Hindlimb muscle (tissue), 1 donor: ENCODE measurements around the gene GNPTG. TPM values are rescaled to one million over a fixed set of nuclear protein-coding genes. Genes with fewer than 3 reads are reported as not detected.

Experiments used
- DNase-seq: peaks from one replicate; pipeline ENCODE4 v3.0.0-alpha.2; 2013
- polyA plus RNA-seq: library from polyadenylated mRNA; unstranded; fragments of 120-200 nt; gene quantifications from one replicate; pipeline ENCODE4 v1.2.1, GENCODE V29; 2013; ENCODE audit not compliant: insufficient read length

GNPTG gene
- polyA plus RNA-seq, 1 donor, result 40.6 TPM

DNA sequence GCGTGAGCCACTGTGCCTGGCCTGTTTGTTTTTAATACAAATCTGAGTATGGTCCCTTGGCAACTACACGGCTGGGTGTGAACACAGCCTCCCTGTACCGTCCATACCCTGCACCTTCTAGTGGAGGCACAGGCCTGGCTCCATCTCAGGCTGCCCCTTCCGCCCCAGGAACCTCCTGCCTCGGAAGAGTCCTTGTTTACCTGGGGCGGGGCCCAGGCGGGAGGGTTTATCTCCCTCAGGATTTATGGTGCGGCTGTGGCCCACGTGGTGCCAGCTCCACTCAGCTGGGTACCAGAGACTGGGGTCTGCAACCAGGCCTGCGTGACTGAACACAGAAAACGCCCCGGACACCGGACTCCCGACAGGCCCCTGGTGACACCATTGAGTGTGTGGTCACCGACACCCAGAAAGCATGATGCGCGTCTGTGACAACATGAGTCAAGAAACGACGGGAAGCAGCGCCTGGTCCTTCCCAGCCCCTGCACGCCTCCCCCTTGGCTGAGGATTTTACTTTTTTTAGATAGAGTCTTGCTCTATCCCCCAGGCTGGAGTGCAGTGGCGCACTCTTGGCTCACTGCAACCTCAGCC is 43.8 kb downstream of the GNPTG start:
- no peak for DNase-seq

- DNase-seq, result no peak
These were observed 46.0 kb downstream of the GNPTG start for GRCh38 chr16:1397779-1398178.

DNA sequence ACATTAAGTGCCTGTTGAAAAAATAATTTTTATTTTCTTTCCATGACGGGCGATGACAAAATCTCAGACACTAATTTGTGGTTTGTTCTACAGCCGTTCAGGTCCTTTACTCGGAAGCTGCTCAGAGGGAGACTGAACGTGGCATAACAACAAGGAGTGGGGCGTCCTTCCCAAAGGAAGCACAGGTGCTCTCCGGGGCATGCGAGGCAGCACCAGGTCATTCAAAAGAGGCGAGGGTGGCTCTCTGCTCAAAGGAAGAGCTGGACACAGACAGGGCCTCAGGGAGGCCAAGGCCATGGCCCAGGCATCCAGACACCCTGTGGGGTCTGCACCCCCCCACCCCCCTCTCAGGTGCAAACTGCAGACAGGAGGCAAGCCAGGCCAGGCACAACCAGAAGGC is 46.6 kb downstream of the GNPTG start:
- DNase-seq, result no peak

DNA sequence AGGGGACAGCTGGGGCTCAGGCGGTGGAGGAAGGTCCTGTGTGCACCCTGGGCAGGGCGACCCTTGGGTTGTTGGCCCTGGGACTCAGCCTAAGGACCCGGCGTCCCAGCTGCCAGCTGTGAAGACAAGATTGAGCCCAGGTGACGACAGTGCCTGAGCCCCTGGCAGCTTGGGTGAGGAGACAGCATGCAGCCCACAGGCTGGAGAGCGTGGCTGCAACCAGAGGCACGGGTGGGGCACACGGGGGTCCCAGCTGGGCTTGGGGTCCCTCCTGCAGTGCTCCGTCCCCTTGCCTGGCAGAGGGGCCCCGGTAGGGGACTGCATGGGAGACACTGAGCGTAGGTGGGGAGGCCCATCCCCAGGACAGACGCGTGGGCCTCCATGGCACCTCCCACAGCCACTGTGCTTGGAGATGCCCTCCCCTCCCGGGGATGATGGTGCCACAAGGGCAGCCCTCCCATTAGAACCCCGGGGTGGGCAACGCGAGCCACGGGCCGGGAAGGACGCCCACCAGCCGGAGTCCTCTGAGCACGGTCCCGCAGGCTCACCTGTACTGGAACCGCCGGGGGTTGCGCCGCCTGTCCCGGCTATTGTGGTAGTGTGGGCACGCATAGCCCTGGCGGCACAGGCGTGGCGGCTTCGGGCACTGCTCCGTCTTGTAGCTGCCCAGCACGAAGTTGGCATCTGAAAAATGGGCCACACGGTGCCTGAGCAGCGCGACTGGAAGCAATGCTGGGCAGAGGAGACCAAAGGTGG is 47.3 kb downstream of the GNPTG start:
- no peak for DNase-seq

- no peak for DNase-seq
These were observed 49.5 kb downstream of the GNPTG start for GRCh38 chr16:1401061-1401757.

DNA sequence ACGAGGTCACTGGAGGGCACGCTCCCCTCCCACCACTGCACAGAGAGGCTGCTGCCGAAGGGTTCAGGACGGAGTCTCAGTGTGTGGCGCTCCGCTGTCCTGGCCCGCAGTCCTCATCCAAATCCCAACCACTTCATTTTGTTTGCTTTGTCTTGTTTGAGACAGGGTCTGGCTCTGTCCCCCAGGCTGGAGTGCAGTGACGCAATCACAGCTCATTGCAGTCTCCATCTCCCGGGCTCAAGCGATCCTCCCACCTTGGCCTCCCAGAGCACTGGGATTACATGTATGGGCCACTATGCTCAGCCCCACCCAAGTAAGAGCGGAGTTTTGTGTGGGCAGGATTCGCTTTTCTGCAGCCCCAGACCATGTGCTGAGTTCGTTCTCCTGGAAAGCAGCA is 50.0 kb downstream of the GNPTG start:
- no peak for DNase-seq

DNA sequence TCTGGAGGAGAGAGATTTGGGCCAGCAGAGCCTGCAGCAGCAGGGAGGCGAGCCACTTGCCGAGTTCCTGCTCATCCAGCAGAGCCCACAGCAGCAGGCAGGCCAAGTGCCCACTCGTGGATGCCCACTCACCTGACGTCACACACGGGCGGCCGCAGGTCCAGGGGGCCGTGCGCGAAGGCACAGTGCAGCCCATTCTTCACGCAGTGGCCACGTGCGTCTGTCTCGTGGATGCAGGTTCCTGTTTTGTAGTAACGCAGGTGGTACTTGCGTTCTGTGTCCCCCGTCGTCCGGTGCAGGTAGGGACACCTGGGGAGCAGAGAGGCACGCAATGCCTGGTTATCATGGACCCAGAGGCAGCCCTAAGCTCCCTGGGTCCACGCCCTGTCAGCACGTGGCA is 51.3 kb downstream of the GNPTG start:
- no peak for DNase-seq

- DNase-seq, result no peak
These were observed 52.0 kb downstream of the GNPTG start for GRCh38 chr16:1403733-1404132.

- no peak for DNase-seq
These were observed 56.0 kb downstream of the GNPTG start for GRCh38 chr16:1407753-1408152.

DNA sequence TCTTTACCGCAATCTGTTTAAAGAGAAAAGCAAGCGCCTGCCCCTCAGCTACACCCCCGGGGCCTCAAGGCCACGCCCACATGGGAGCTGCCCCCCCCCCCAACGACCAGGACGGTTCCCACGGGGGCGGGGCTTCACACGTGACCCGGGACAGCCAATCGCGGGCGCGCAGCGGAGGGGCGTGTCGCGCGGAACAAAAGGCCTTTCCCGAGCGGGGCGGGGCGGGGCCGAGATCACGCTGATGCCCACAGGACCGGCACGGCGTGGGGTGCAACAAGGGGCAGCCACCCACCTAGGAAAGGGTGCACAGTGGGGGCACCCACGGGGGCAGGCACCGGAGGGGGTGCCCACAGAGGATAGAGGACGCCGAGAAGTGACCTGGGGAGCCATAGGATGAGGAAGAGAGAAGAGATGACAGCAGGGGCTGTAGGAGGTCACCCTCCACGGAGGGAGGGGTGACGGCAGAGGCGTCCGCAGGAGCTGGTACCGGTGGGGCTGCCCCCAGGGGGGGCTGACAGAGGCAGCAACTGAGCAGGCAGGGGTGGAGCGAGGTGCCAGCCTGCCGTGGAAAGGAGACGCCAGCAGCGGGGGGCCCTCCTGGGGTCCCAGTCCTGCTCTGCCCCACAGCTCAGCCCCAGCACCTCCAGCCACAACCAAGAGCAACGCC is 56.6 kb downstream of the GNPTG start:
- DNase-seq, result peak; percentile 86

DNA sequence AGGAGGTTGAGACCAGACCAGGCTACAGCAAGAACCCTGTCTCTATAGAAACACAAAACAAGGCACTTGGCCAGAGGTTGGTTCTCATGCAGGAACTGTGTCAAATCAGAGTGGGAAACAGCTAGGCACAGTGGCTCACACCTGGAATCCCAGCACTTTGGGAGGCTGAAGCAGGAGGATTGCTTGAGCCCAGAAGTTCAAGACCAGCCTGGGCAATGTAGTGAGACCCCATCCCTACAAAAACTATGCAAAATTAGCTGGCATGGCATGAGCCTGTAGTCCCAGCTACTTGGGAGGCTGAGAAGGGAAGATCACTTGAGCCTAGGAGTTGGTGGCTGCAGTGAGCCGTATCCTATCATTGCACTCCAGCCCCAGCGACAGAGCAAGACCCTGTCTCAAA is 61.1 kb downstream of the GNPTG start:
- DNase-seq, result no peak

Other genes with a start within 250 kb of the GNPTG start
- 69.6 TPM for gene CACNA1H, start 198.8 kb upstream of the GNPTG start, polyA plus RNA-seq
- 1.5 TPM for gene TPSG1, start 126.7 kb upstream of the GNPTG start, polyA plus RNA-seq
- 2.7 TPM for gene TPSB2, start 121.7 kb upstream of the GNPTG start, polyA plus RNA-seq
- gene TPSAB1, start 111.2 kb upstream of the GNPTG start, polyA plus RNA-seq, result 1.0 TPM
- not detected for gene TPSD1, start 95.9 kb upstream of the GNPTG start, polyA plus RNA-seq
- 101 TPM for gene UBE2I, start 42.3 kb upstream of the GNPTG start, polyA plus RNA-seq
- 0.72 TPM for gene BAIAP3, start 18.3 kb upstream of the GNPTG start, polyA plus RNA-seq
- 59.2 TPM for gene TSR3, start 53 bp upstream of the GNPTG start, polyA plus RNA-seq
- 9.8 TPM for gene UNKL, start 62.8 kb downstream of the GNPTG start, polyA plus RNA-seq
- gene UQCC4, start 68.8 kb downstream of the GNPTG start, polyA plus RNA-seq, result 11.9 TPM
- gene PERCC1, start 79.1 kb downstream of the GNPTG start, polyA plus RNA-seq, result 0.43 TPM
- gene CCDC154, start 92.6 kb downstream of the GNPTG start, polyA plus RNA-seq, result 2.5 TPM
- 39.9 TPM for gene CLCN7, start 123.1 kb downstream of the GNPTG start, polyA plus RNA-seq
- gene PTX4, start 137.0 kb downstream of the GNPTG start, polyA plus RNA-seq, result 0.59 TPM
- gene TELO2, start 141.4 kb downstream of the GNPTG start, polyA plus RNA-seq, result 36.9 TPM
- 16.2 TPM for gene TMEM204, start 181.7 kb downstream of the GNPTG start, polyA plus RNA-seq